ENCODE measurements around the gene WDR90. TPM values are rescaled to one million over a fixed set of nuclear protein-coding genes. Genes with fewer than 3 reads are reported as not detected.
"Not testable (repeated sequence)": the region's sequence is repeated elsewhere in the genome, so short reads cannot be mapped to it uniquely, and the experiment has no call there.

The WDR90 gene
- polyA plus RNA-seq, 4 donors, result 26.1 to 76.2 (median 35.0) TPM

DNA sequence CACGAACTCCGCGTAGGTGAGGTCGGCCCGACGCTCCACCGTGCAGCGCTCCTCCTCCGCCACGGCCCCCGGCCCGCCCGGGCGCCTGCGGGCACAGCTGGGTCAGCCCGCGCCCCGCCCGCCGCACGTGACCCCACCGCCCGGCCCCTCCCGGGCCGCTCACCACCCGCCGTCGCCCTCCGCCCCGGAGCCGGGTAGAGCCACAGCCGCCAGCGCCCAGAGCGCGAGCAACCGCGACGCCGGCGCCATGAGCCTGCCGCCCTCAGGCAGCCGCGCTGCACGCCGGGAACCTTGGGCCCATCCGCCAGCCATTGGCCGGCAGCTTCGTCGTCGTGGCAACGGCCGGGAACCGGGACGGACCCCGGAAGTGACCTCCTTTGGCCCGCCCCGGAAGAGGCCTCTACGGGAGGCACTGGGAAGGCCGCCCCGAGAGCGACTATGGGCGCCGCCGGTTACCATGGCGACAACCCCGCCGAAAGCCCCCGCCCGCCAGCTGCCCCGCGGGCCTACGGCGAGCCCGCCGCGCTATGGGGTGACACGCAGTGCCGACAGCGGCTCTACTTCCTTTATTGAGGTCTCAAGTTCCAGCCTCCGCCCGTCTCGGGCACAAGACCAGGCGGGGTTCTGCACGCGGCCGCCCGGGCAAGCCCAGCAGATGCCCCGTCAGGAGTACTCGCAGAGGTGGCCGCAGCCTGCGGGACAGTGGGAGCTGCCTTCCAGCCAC lies 35.1 kb downstream of the WDR90 start, which contains the start of gene JMJD8:
Gene JMJD8 (minus strand): TSS at position 264 of the 724 bp plus-strand sequence. CDS start 15 bp downstream, at position 249.
- peak in 3 of 4 donors; percentile 80 to 90 (median 89) for DNase-seq (ENCODE audit: low read depth in 4 of 4, low spot score in 3 of 4)

DNA sequence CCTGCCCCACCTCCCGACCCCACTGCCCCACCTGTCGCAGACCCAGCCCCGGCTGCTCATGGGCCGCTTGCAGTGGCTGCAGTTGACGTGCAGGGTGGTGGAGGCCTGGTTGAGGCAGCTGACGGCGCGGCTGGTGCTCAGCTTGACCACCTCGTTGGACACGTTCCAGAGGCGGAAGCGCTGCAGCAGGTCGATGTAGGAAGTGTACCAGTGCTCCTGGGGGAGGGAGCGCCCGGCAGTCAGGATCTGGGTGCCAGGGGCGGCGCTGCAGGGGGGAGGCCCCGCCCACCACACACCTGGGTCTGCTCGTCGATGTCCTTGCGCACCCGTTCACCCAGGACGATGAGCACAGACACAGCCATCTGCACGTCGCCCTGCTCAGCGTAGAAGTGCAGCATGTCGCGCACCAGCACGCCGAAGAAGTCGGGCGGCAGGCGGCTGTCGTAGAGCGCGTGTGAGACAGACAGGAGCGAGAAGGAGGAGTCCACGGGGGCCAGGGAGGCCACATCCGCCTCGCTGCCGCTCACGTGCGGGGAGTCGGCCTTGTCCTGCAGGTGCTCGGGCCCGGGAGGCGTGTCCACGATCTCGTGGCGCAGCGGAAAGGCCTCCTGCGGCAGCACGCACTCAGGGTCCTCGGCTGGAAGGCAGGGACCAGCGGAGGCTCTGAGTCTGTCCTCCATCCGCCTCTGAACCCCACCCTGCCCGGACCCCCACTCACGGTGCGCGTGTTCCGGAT lies 36.0 kb downstream of the WDR90 start:
- DNase-seq (ENCODE audit: low read depth in 4 of 4, low spot score in 3 of 4), result no peak

DNA sequence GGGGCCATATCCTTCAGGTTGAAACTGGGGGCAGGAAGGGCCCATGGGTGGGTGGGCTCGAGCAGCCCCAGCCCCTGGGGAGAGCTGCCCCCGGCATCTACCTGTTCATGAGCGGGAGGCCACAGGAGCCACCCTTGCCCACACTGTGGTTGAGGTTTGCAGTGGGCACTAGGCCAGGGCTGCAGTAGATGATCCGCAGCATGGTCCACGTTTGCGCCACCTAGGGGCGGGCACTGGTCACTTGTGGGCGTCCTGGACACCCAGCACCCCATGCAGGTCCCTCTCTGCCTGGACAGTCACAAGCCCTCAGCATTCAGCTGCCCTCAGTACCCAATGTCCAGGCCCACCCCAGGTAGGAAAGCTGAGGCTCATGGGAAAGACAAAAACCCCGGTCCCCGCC lies 36.8 kb downstream of the WDR90 start:
- DNase-seq (ENCODE audit: low read depth in 4 of 4, low spot score in 3 of 4), result no peak

DNA sequence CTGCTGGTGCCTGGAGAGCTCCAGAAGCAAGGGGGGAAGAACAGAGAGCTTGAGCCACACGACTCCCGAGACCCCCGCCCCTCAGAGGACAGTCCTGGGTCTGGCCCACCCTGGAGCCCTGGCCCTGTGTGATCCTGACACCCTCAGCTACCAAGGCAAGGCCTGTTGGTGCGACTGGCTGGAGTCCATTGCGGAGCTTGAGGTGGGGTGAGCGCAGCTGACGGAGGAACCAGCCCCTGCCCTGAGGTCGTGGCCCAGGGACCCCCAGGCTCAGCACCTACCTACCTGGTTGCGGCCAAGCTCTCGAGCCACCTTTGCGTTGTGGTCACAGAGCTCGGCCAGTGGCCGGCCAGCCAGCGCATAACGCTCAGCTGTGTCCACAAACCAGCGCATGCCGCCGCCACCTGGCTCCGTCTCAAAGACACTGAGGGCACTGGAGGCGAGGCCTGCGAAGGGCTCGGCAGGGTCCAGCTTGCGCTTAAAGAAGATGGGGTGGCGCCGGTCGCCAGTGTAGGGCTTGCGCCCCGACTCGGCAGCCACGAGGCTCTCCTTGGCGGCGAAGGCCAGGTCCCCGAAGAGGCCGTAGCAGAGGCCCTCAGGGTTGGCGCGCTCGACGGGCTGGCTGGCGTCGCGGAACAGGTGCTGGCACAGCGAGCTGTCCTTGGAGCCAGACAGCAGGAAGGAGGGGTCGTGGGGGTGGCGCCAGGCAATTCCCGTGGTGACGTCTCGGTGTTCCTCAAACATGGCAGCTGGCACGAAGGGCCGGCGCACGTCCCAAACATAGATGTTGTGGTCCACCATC lies 37.5 kb downstream of the WDR90 start:
- no peak for DNase-seq (ENCODE audit: low read depth in 4 of 4, low spot score in 3 of 4)

DNA sequence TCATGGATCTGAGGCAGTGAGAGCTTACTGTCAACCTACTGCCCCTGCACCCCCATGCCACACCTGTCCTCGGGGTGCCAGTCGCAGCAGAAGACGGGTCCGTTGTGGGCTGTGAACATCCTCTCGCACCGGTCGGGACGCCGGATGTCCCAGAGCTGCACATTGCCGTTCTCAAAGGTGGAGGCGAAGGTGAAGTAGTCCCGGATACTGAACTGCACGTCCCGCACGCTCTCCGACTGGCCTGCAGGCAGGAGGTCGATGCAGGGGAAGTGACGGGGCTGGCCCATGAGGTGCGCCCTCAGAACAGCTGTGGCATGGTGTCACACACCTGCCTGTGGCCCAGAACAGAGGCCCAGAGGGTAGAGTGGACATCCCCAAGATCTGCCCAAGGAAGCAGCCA lies 38.3 kb downstream of the WDR90 start:
- DNase-seq (ENCODE audit: low read depth in 4 of 4, low spot score in 3 of 4), result no peak

DNA sequence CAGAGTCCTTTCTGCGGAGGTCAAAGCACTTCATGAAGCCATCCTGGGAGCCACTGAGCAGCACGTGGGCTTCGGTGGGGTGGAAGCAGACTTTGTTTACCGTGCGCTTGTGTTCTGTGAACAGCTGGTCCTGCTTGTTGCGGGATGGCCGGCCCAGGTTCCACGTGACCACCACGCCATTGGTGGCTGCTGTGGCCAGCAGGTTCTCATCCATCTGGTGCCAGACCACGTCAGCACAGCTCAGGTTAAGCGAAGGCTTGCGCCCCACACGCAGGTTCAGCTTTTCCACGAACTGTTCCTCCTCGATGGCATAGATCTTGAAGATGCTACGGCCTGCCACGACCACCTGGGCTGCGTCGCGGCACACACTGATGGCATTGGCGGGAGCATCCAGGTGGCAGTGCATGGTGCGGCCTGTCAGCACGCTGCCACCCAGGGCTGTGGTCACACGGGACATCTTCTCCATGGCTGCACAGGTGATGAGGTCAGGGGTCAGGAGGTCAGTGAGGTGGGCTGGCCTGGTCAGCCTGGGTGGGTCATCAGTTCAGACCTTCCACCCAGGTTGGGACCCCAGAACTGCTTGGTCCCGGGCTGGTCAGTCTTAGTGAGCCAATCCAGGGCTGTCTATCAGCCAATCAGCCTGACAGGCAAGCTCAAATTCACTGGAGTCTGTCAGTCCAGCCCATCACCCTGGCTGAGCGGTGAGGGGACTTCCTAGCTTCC lies 40.2 kb downstream of the WDR90 start:
- DNase-seq (ENCODE audit: low read depth in 4 of 4, low spot score in 3 of 4), result no peak

DNA sequence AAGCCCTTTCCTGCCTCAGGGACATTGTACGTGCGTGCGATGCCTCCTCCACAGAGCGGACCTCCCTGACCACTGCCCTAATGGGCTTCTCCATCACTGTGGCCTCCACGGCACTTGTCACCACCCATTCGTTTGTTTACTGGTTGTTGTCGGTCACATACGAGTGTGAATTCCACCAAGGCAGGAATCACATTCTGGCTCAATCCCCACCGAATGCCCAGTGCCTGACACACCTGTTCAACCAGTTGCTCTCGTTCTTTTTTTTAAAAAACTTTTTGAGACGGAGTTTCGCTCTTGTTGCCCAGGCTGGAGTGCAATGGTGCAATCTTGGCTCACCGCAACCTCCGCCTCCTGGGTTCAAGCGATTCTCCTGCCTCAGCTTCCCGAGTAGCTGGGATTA lies 42.1 kb downstream of the WDR90 start:
- DNase-seq (ENCODE audit: low read depth in 4 of 4, low spot score in 3 of 4), result not testable (repeated sequence)

DNA sequence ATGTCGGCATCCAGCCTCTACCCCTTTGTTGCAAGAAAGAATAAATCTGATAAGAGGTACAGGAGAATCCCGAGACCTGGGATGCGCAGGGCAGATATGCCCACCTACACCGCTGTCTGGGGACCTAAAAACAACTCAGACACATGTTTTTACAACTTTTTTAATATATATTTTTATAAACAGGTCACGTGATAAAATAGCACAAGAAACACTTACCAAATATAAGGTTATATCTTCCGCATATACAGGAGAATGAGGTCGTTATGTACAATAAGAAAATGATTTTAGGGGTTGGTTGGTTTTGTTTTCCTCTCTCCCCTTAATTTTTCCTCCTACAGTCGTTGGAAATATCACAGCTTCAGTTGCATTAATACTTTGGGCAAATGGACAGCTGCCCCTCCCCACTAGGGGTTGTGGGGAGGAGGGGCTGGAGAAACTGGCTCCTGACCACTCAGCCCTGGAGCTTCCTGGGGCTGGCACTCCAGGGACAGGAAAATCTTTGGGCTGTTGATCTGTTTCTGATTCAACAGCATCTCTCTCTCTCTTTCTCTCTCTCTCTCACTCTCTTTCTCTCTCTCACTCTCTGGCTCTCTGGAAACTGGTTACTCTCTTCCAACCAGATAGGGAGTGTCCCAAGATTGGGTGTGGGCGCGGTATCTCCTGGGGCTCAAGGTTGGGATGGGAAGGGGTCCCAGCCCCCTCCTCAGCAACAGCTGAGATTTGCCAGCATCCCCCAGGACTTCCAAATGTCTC lies 43.4 kb downstream of the WDR90 start:
- no peak for DNase-seq (ENCODE audit: low read depth in 4 of 4, low spot score in 3 of 4)

DNA sequence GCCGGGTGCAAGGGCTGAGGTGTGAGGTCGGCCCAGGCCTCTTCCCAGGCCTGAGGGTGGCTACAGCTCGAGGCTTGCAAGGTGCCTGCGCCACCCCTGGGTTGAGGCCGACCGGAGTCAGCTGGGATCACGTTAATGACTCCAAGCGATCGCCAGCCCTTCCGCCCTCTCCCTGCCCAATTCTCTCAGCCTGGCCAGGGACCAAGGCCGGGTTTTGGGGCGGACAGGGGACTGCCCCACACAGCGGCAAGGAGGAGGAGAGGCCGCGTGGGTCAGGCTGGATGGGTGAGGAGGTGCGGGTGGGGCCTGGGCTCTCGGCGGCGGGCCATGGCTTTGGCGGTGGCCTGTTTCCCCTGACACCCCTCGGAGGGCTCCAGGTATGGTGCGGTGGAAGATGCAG lies 44.2 kb downstream of the WDR90 start:
- DNase-seq (ENCODE audit: low read depth in 4 of 4, low spot score in 3 of 4), result no peak

DNA sequence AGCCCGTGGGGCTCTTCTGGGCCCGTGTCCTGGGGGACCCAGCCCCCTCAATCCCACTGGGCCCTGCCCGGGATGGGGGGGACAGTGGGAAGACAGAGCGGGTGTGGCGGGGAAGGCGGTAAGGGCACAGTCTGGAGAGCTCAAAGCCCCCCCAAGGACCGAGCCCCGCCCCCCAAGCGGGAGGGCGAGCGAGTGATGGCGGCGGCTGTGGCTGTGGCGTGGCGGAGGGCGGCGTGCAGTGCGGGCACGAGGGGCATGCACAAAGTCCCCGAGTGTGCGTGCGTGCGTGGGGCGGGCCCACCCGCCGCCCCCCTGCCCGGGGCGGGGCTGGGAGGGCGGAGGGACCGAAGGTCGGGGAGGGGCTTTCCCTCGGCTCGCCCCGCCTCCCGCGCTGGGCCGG lies 44.6 kb downstream of the WDR90 start:
- DNase-seq (ENCODE audit: low read depth in 4 of 4, low spot score in 3 of 4), result no peak

DNA sequence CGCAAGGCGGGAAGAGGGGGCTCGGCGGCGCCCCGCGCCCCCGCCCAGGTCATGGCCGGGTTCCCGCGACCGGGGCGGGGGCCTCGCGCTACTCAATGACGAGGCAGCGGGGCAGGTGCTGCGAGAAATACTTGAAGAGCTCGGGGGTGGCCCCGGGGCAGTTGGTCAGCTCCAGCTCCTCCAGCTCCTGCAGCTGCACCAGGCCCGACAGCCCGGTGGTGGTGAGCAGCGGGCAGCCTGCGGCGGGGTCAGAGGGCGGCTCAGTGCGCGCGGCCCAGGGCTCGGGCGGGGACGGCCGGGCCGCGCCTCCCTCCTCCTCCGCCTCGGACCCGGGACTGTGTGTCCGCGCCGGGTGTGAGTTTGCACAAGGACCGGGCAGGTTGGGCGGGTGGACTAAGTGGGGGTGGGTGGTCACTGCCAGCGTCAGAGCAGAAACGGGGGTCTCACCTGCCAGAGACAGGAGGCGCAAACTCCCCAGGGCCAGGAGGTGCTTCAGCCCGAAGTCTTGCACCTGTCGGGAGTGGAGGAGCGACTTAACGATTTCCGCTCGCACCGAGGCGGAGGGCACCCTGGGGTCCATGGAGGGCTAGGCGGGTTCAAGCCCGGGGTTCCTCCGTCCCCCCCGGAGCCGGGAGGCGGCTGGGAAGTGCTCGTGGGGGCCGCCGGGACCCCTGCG lies 45.2 kb downstream of the WDR90 start:
- no peak for DNase-seq (ENCODE audit: low read depth in 4 of 4, low spot score in 3 of 4)

DNA sequence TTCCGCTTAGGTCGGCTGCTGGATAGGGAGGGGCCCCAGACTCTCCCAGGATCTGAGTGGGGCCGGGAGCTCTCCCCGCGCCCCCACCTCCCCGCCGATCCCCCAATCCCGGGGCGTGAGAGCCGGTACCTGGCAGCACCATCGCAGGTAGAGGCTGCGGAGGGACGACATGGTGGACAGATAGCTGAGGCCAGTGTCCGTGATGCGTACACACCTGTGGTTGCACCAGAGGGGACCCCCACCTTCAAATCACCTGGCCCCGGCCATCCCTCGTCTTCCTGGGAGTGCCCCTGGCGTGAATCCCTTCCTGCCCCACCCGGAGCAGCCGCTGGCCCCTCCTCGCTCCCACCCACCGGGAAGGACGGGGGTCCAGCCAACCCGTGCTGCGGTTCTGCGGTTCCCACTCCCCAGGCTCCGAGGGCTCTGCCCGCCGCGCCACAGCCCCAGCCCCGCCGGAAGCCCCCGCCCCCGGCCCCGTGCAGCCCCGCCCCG lies 45.7 kb downstream of the WDR90 start:
- DNase-seq (ENCODE audit: low read depth in 4 of 4, low spot score in 3 of 4), result no peak

DNA sequence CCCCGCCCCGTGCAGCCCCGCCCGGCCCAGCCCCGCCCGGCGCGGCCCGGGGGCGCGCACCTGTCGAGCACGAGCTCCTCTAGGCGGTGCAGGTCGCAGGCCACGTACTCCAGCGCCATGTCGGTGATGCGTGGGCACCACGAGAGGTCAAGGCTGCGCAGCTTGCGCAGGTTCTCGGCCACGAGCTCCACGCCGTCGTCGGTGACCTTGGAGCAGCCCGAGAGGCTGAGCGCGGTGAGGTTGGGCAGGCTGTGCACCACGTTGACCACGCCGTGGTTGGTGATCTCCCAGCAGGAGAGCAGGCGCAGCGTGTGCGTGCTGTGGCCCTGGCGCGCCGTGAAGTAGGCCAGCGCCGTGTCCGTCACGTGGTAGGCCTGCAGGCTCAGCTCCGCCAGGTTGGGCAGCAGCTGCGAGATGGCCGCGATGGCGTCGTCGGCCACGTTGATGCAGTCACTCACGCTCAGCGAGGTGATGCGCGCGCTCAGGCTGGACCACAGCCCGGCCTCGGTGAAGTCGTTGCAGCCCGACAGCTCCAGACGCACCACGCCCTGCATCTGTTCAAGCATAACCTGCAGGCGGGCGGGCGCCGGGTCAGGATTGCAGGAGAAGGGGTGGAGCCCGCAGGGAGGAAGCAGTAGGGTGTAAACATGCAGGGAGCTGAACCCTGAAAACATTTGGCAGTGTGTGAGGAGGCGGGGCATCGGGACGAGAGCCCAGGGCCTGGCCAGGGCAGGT lies 46.4 kb downstream of the WDR90 start:
- DNase-seq (ENCODE audit: low read depth in 4 of 4, low spot score in 3 of 4), result no peak

DNA sequence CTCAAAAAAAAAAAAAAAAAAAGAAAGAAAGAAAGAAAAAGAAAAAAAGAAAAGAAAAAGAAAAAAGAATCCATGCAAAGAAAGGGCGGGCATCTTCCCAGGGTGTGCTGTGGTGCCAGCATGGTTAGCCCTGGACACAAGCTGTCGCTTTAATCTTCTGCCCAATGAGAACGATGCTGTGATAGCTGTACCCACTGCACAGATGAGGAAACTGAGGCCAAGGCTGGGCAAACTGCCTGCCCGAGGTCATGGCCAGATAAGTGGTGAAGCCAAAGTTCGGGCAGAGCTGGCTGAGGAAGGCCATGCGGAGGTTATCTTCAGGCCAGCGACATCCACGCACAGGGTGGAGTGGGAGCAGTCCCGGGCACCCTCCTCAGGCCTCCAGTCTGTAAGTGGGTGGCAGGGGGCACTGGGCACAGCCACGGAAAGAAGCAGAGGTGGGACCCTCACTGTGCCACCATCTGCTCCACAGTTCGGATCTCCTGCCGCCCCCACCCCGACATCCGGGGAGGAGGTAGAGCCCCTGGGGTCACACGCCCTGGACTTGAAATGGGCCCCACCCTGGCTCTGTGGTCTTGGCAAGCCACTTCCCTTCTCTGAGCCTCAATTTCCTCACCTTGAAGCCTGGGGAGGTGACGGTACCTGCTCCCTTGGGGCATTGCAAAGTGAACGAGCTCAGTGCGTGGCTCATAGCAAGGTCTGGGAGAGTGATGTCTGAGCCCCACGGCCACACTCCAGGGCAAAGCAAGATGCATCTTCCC lies 49.9 kb downstream of the WDR90 start:
- DNase-seq (ENCODE audit: low read depth in 4 of 4, low spot score in 3 of 4), result no peak

DNA sequence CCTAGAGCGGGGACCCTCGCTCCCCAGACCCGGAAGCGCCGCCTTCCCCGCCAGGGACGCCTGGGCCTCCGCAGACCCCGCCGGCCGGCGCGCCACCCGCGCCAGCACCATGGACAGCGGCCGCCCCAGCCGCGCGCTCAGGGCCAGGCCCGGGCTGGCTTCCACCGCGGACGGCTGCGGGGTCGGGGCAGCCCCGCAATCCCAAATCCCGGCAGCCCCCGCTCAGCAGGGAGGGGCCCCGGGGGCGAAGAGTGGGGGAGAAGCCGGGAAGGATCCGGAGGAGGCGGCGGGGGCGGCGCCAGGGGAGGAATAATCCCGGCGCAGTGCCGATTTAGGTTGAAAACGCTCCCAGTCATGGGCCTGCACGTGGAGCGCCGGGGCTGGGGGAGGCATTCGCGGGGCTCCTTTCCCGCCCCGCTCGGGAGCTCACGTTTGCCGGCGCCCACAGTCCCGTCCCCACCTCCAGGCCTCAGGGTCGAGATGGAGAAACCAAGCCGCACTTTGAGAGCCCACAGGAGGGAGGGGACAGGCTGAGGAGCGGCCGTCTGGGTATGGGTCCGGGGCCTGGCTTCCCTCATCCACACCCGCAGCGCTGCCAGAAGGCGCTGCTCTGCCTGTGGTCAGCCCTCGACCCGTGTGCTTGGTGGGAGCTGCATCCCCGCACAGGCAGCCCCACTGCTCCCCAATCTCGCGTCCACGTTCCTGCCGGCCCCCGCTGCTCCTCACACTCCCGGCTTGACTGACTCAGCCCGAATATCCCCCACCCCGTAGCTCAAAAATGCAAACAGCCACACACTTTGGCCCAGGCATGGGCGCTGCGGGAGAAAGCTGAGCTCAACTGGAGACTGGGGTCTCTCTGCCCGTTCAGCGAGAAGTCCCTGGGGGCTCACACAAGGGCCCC lies 51.8 kb downstream of the WDR90 start:
- no peak for DNase-seq (ENCODE audit: low read depth in 4 of 4, low spot score in 3 of 4)

DNA sequence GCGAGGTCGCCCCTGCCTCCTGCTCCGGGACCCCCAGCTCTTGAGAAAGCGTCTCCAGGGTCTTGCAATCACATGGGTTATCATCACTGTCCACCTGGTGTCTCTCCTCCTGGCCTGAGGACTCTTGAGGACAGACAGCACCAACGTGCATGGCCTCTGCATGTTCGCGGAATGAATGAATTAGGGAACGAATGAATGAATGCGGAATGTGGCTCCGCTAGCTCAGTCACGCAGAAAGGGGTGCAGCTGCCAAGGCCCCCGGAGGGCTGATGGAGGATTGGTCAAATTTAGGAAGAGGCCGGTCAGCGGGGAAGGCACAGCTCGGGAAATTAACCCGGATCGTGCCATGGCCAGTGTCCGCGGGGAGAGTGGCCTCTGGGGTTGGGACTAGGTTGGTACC lies 53.2 kb downstream of the WDR90 start:
- no peak for DNase-seq (ENCODE audit: low read depth in 4 of 4, low spot score in 3 of 4)

DNA sequence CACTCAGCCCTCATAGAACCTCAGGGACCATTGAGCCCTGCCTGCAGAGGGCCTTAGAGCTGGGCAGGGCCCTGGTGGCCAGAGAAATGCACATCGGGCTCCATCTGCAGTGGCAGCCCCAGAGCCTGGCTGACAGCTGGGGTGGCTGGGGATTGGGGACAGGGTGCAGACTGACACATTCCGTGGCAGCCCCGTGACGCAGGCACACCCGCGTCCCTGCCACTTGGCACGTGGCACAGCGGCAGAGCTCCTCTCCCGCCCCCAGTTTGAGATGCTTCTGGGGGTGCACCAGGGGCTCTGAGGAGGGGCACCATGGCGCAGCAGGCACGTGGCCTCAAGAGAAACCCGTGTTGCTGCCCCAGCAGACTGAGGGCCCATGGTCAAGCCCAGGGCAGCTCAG lies 54.2 kb downstream of the WDR90 start:
- no peak for DNase-seq (ENCODE audit: low read depth in 4 of 4, low spot score in 3 of 4)

All from left renal pelvis (tissue), 4 donors.